Measurements from ENCODE around the gene FCSK.
"Not testable (repeated sequence)": the region's sequence is repeated elsewhere in the genome, so short reads cannot be mapped to it uniquely, and the experiment has no call there.

Gene FCSK

GRCh38 chr16:70432723-70433457, 21.5 kb upstream of the FCSK start:
- DNase-seq = no peak

GRCh38 chr16:70433458-70434103, 20.8 kb upstream of the FCSK start:
- DNase-seq = peak in 1 of 2 experiments; percentile 4

- no peak for DNase-seq
Observed at GRCh38 chr16:70434484-70435260, 19.7 kb upstream of the FCSK start.

GRCh38 chr16:70437017-70437581, 17.3 kb upstream of the FCSK start:
- peak in 1 of 2 experiments; percentile 33 for DNase-seq

GRCh38 chr16:70437582-70438557, 16.5 kb upstream of the FCSK start:
- peak in 1 of 2 experiments; percentile 3 for DNase-seq

- DNase-seq = no peak
Observed at GRCh38 chr16:70438585-70438968, 15.8 kb upstream of the FCSK start.

- peak; percentile 92 to 93 for DNase-seq
Observed at GRCh38 chr16:70438969-70439862, 15.2 kb upstream of the FCSK start, which contains the start of gene ST3GAL2. Gene ST3GAL2 (minus strand): TSS chr16:70439100. CDS start chr16:70398530, 40,570 bp downstream.

GRCh38 chr16:70440009-70440692, 14.2 kb upstream of the FCSK start:
- no peak for DNase-seq

- no peak for DNase-seq
Observed at GRCh38 chr16:70441406-70441990, 12.9 kb upstream of the FCSK start.

- DNase-seq = no peak
Observed at GRCh38 chr16:70442344-70442743, 12.1 kb upstream of the FCSK start.

GRCh38 chr16:70444249-70445063, 9.9 kb upstream of the FCSK start:
- no peak for DNase-seq

GRCh38 chr16:70448075-70448474, 6.3 kb upstream of the FCSK start:
- no peak for DNase-seq

- DNase-seq = not testable (repeated sequence)
Observed at GRCh38 chr16:70450142-70451003, 4.0 kb upstream of the FCSK start.

- DNase-seq = not testable (repeated sequence)
Observed at GRCh38 chr16:70451004-70451340, 3.4 kb upstream of the FCSK start.

GRCh38 chr16:70453117-70453891, 1.1 kb upstream of the FCSK start:
- no peak for DNase-seq

- DNase-seq = no peak
Observed at GRCh38 chr16:70453892-70454221, 538 bp upstream of the FCSK start.

GRCh38 chr16:70455910-70456309, 1.5 kb downstream of the FCSK start:
- DNase-seq = no peak
